ENCODE data around the gene C5.

C5 gene

GRCh38 chr9:120922404-120923195, 127.5 kb downstream of the C5 start:
- DNase-seq: no peak

GRCh38 chr9:120921661-120922181, 128.4 kb downstream of the C5 start:
- no peak for DNase-seq

- DNase-seq: no peak
Observed at GRCh38 chr9:120920806-120921178, 129.3 kb downstream of the C5 start.

- DNase-seq: no peak
Observed at GRCh38 chr9:120919843-120920805, 130.0 kb downstream of the C5 start.

- DNase-seq: no peak
Observed at GRCh38 chr9:120918931-120919842, 130.9 kb downstream of the C5 start.

- DNase-seq: no peak
Observed at GRCh38 chr9:120917929-120918762, 131.9 kb downstream of the C5 start.

GRCh38 chr9:120916991-120917880, 132.8 kb downstream of the C5 start:
- DNase-seq: no peak

GRCh38 chr9:120916588-120916987, 133.5 kb downstream of the C5 start:
- no peak for DNase-seq

GRCh38 chr9:120915854-120916470, 134.1 kb downstream of the C5 start:
- DNase-seq: no peak

- DNase-seq: no peak
Observed at GRCh38 chr9:120914953-120915352, 135.1 kb downstream of the C5 start.

GRCh38 chr9:120914396-120914795, 135.7 kb downstream of the C5 start:
- DNase-seq: no peak

- DNase-seq: no peak
Observed at GRCh38 chr9:120913647-120914264, 136.3 kb downstream of the C5 start.

GRCh38 chr9:120912958-120913646, 137.0 kb downstream of the C5 start:
- no peak for DNase-seq

- DNase-seq: no peak
Observed at GRCh38 chr9:120911295-120911837, 138.7 kb downstream of the C5 start.

- no peak for DNase-seq
Observed at GRCh38 chr9:120910643-120911042, 139.4 kb downstream of the C5 start.

- DNase-seq: no peak
Observed at GRCh38 chr9:120909904-120910303, 140.2 kb downstream of the C5 start.

GRCh38 chr9:120905315-120906164, 144.5 kb downstream of the C5 start:
- DNase-seq: no peak

- DNase-seq: no peak
Observed at GRCh38 chr9:120904978-120905301, 145.1 kb downstream of the C5 start.
